ENCODE measurements around the gene EYS. TPM values are rescaled to one million over a fixed set of nuclear protein-coding genes. Genes with fewer than 3 reads are reported as not detected.

The EYS gene
- total RNA-seq, 1 experiment from 2014 or later = not detected

DNA sequence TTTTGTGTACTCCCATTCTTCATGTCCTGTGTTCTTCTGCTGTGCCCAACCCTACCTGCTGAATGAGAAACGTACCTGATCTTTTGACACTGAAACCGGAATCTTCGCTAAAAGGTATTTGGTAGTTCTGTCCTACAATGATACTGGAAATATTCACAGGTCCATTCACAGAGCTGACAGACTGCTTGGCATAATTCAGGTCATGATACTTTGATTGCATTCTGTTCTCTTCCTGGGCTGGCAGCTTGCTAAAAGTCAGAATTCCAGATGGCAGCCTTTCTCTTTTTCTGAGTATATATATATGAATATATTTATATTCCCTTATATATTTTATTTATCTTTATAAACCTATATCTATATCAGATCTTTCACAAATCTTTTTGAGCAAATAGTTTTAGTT, 1696.4 kb downstream of the EYS start:
- H3K36me3 ChIP-seq (ENCODE audit: control insufficient read depth in 1 of 2, insufficient read depth in 2 of 2, low read length in 2 of 2) = no peaks in the 10 kb centered on the region
- no peaks in the 10 kb centered on the region for H4K20me1 ChIP-seq (ENCODE audit: insufficient read depth)
- ChIA-PET CTCF (no interaction called here), RAD21 (ENCODE audit: low non-redundant PET in 1 of 2, low total read pairs in 2 of 2, uncharacterized antibody in 2 of 2, unreplicated experiment in 2 of 2) (interaction anchor here in 1 of 2 experiments (0.6 kb wide), 1 partner anchor 320 kb away, joined by 4 read pairs; no protein-coding TSS in a partner anchor), POLR2A (no interaction called here)
- no peak overlapping the region for H3K4me2 ChIP-seq (ENCODE audit: low read length)
- no peak overlapping the region for H2AFZ ChIP-seq (ENCODE audit: low read depth, low read length, poor library complexity, severe bottlenecking)
- no TSS peak for BruUV-seq (replicated peaks)
- no peaks in the 10 kb centered on the region for H3K9me3 ChIP-seq (ENCODE audit: control insufficient read depth in 1 of 2, insufficient read depth in 1 of 2, low read depth in 1 of 2, low read length in 2 of 2)
- H3K4me3 ChIP-seq (replicated peaks in 1 of 2; ENCODE audit: low read depth in 1 of 2, low read length in 2 of 2) = no peak overlapping the region
- H3K4me1 ChIP-seq (ENCODE audit: control insufficient read depth in 1 of 2, insufficient read depth in 2 of 2, low read length in 2 of 2) = no peaks in the 10 kb centered on the region
- no peaks in the 10 kb centered on the region for H3K9me2 ChIP-seq (ENCODE audit: insufficient read depth)
- TF ChIP-seq ELF1 (IDR thresholded peaks at IDR 0.05; ENCODE audit: borderline replicate concordance, low read depth) (no peak), EGR1 (IDR thresholded peaks at IDR 0.05; ENCODE audit: low read depth) (no peak), TCF7L2 (IDR thresholded peaks at IDR 0.05; ENCODE audit: borderline replicate concordance, extremely low read depth, insufficient read depth, insufficient read length) (no peak), POLR2A (IDR thresholded peaks at IDR 0.05; ENCODE audit: borderline replicate concordance, extremely low read depth, insufficient read depth, insufficient read length) (no peak), SP1 (IDR thresholded peaks at IDR 0.05; ENCODE audit: low read depth) (no peak), FOSL1 (IDR thresholded peaks at IDR 0.05; ENCODE audit: low read depth) (no peak), SIN3A (IDR thresholded peaks at IDR 0.05; ENCODE audit: low read depth) (no peak), POLR2AphosphoS5 (IDR thresholded peaks at IDR 0.05; ENCODE audit: low read depth, low read length) (no peak), ZFX (IDR thresholded peaks at IDR 0.05) (no peak), EZH2phosphoT487 (IDR thresholded peaks at IDR 0.05; ENCODE audit: borderline replicate concordance) (no peak), YY1 (IDR thresholded peaks at IDR 0.05; ENCODE audit: extremely low read depth, insufficient replicate concordance, low read depth, low read length) (no peak), ZNF274 (IDR thresholded peaks at IDR 0.05; ENCODE audit: low read depth, low read length) (no peak), JUND (IDR thresholded peaks at IDR 0.05) (no peak)
- TF ChIP-seq, protein P1, sequence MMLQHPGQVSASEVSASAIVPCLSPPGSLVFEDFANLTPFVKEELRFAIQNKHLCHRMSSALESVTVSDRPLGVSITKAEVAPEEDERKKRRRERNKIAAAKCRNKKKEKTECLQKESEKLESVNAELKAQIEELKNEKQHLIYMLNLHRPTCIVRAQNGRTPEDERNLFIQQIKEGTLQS (IDR thresholded peaks at IDR 0.05) = no peak
- TF ChIP-seq, protein P2, sequence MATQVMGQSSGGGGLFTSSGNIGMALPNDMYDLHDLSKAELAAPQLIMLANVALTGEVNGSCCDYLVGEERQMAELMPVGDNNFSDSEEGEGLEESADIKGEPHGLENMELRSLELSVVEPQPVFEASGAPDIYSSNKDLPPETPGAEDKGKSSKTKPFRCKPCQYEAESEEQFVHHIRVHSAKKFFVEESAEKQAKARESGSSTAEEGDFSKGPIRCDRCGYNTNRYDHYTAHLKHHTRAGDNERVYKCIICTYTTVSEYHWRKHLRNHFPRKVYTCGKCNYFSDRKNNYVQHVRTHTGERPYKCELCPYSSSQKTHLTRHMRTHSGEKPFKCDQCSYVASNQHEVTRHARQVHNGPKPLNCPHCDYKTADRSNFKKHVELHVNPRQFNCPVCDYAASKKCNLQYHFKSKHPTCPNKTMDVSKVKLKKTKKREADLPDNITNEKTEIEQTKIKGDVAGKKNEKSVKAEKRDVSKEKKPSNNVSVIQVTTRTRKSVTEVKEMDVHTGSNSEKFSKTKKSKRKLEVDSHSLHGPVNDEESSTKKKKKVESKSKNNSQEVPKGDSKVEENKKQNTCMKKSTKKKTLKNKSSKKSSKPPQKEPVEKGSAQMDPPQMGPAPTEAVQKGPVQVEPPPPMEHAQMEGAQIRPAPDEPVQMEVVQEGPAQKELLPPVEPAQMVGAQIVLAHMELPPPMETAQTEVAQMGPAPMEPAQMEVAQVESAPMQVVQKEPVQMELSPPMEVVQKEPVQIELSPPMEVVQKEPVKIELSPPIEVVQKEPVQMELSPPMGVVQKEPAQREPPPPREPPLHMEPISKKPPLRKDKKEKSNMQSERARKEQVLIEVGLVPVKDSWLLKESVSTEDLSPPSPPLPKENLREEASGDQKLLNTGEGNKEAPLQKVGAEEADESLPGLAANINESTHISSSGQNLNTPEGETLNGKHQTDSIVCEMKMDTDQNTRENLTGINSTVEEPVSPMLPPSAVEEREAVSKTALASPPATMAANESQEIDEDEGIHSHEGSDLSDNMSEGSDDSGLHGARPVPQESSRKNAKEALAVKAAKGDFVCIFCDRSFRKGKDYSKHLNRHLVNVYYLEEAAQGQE (IDR thresholded peaks at IDR 0.05; ENCODE audit: low read depth) = no peak
- no peak for ATAC-seq
- no peak overlapping the region for H3K9ac ChIP-seq (ENCODE audit: low read length)
- intact Hi-C loops (cut with micrococcal nuclease) = no loop called here
- DNase-seq (ENCODE audit: low read depth, low spot score) = no peak
- no peak overlapping the region for H3K27ac ChIP-seq (ENCODE audit: low read depth, low read length)
- H3K27me3 ChIP-seq (ENCODE audit: insufficient read depth, low read length) = no peaks in the 10 kb centered on the region
- H3K79me2 ChIP-seq (ENCODE audit: insufficient read depth, low read length) = no peaks in the 10 kb centered on the region
